Vagina (tissue), 2 donors: ENCODE data around the gene ZMIZ1.
A peak's percentile ranks its signal among the peaks of the same experiment; 100 is the strongest.

Source experiments
- CTCF ChIP-seq, 3 experiments: fragments of 450-650 bp in 2 of 3; fragments of 200-600 bp in 1 of 3; sonication (generic) in 1 of 3; IDR thresholded peaks; one replicate each; pipeline ENCODE4 v1.5.1; 2017 to 2019; ENCODE audit warnings: antibody characterized with exemption in 3 of 3, mild to moderate bottlenecking in 2 of 3, moderate library complexity in 2 of 3
- POLR2A ChIP-seq, 2 donors: fragments of 450-650 bp; IDR thresholded peaks; one replicate each; pipeline ENCODE4 v1.6.1; 2017; ENCODE audit warnings: antibody characterized with exemption in 2 of 2, mild to moderate bottlenecking in 2 of 2, moderate library complexity in 2 of 2
- POLR2AphosphoS5 ChIP-seq, 2 donors: sonication (generic); formaldehyde crosslinking; IDR thresholded peaks; one replicate each; pipeline ENCODE4 v1.9.0; 2017; ENCODE audit warnings: antibody characterized with exemption in 2 of 2, mild to moderate bottlenecking in 2 of 2, low read depth in 1 of 2; ENCODE audit not compliant: insufficient read depth in 1 of 2

GRCh38 chr10:79266543-79267312 lies 198.0 kb downstream of the ZMIZ1 start:
- no peak for TF ChIP-seq CTCF (IDR thresholded peaks at IDR 0.05)
- peak in 1 of 2 donors; percentile 56 for TF ChIP-seq POLR2AphosphoS5 (IDR thresholded peaks at IDR 0.05; ENCODE audit: insufficient read depth in 1 of 2, low read depth in 1 of 2)
- no peak for TF ChIP-seq POLR2A (IDR thresholded peaks at IDR 0.05)
